ENCODE measurements around the gene MRPL42. TPM values are rescaled to one million over a fixed set of nuclear protein-coding genes. Genes with fewer than 3 reads are reported as not detected.
"Not testable (repeated sequence)": the region's sequence is repeated elsewhere in the genome, so short reads cannot be mapped to it uniquely, and the experiment has no call there.

MRPL42 gene
- polyA plus RNA-seq, 3 donors from 2014 or later = 64.2 to 92.9 (median 67.6) TPM

GRCh38 chr12:93550748-93551611 lies 83.7 kb downstream of the MRPL42 start:
- no peak overlapping the region for H3K4me3 Mint-ChIP-seq
- H3K9me3 Mint-ChIP-seq = no peaks in the 10 kb centered on the region
- DNase-seq = no peak
- peaks cover 6 to 13% (median 8%) of the 10 kb centered on the region in 3 donors for H3K36me3 Mint-ChIP-seq
- H3K4me1 Mint-ChIP-seq = peaks cover 0 to 3% of the 10 kb centered on the region in 2 donors
- no peak overlapping the region for H3K27ac Mint-ChIP-seq
- no peaks in the 10 kb centered on the region for H3K27me3 Mint-ChIP-seq (ENCODE audit: low read depth in 3 of 3)

GRCh38 chr12:93552427-93552826 lies 85.1 kb downstream of the MRPL42 start:
- peaks cover 6 to 21% (median 14%) of the 10 kb centered on the region in 3 donors for H3K36me3 Mint-ChIP-seq
- H3K27ac Mint-ChIP-seq = no peak overlapping the region
- DNase-seq = no peak
- H3K27me3 Mint-ChIP-seq (ENCODE audit: low read depth in 3 of 3) = no peaks in the 10 kb centered on the region
- no peak overlapping the region for H3K4me3 Mint-ChIP-seq
- peaks cover 0 to 3% of the 10 kb centered on the region in 2 donors for H3K4me1 Mint-ChIP-seq
- H3K9me3 Mint-ChIP-seq = no peaks in the 10 kb centered on the region

- H3K4me1 Mint-ChIP-seq; H3K27me3 Mint-ChIP-seq (ENCODE audit: low read depth in 3 of 3); H3K4me3 Mint-ChIP-seq; H3K27ac Mint-ChIP-seq; DNase-seq: not testable (repeated sequence)
- Mint-ChIP-seq H3K9me3 (peaks cover 5 to 16% (median 10%) of the 10 kb centered on the region in 6 donors), H3K36me3 (peaks cover 18 to 44% (median 35%) of the 10 kb centered on the region in 3 donors)
Measured at GRCh38 chr12:93557879-93558278, 90.6 kb downstream of the MRPL42 start.

- not testable (repeated sequence) for H3K27me3 Mint-ChIP-seq (ENCODE audit: low read depth in 3 of 3); H3K4me3 Mint-ChIP-seq; H3K4me1 Mint-ChIP-seq; DNase-seq; H3K27ac Mint-ChIP-seq
- peaks cover 5 to 16% (median 10%) of the 10 kb centered on the region in 6 donors for H3K9me3 Mint-ChIP-seq
- H3K36me3 Mint-ChIP-seq = peaks cover 18 to 44% (median 35%) of the 10 kb centered on the region in 3 donors
Measured at GRCh38 chr12:93558685-93559084, 91.4 kb downstream of the MRPL42 start.

- Mint-ChIP-seq H3K4me1 (peaks cover 0 to 6% of the 10 kb centered on the region in 2 donors), H3K9me3 (peaks cover 0 to 2% (median under 1%) of the 10 kb centered on the region in 6 donors), H3K27me3 (ENCODE audit: low read depth in 3 of 3) (peaks cover 0 to 1% (median 0%) of the 10 kb centered on the region in 3 donors), H3K36me3 (peaks cover 17 to 39% (median 33%) of the 10 kb centered on the region in 3 donors), H3K4me3 (no peak overlapping the region), H3K27ac (peak overlapping the region in 1 of 6 donors; percentile 63)
- no peak for DNase-seq
Measured at GRCh38 chr12:93563807-93564538, 96.7 kb downstream of the MRPL42 start.

GRCh38 chr12:93565760-93566159 lies 98.4 kb downstream of the MRPL42 start:
- Mint-ChIP-seq H3K27ac (no peak overlapping the region), H3K9me3 (peaks cover 0 to 1% (median 0%) of the 10 kb centered on the region in 6 donors), H3K4me3 (no peak overlapping the region), H3K4me1 (peaks cover 5 to 9% of the 10 kb centered on the region in 2 donors), H3K36me3 (peaks cover 13 to 34% (median 23%) of the 10 kb centered on the region in 3 donors), H3K27me3 (ENCODE audit: low read depth in 3 of 3) (peaks cover 1 to 6% (median 2%) of the 10 kb centered on the region in 3 donors)
- DNase-seq = no peak

Other genes with a start within 250 kb of the MRPL42 start
- gene NUDT4, start 89.6 kb upstream of the MRPL42 start, polyA plus RNA-seq = 10 to 100 TPM; 29.7 to 34.1 (median 30.6) TPM
- gene UBE2N, start 25.6 kb upstream of the MRPL42 start, polyA plus RNA-seq = 100 to 1,000 TPM; 135 to 193 (median 142) TPM
- gene SOCS2, start 105.2 kb downstream of the MRPL42 start, polyA plus RNA-seq = 10 to 100 TPM; 20.2 to 28.8 (median 25.9) TPM
- 10 to 100 TPM; 24.2 to 30.1 (median 25.8) TPM for gene CRADD, start 209.9 kb downstream of the MRPL42 start, polyA plus RNA-seq

All from immature natural killer cell (primary cell).